Activated naive CD4-positive, alpha-beta T cell treated with Interleukin-2 at 50 U/mL for 16 hours (primary cell): Measurements from ENCODE around the gene CYFIP2.

Experiments
- DNase-seq: peaks from one replicate; pipeline ENCODE4 v3.0.0-alpha.2; 2020

Gene CYFIP2

DNA sequence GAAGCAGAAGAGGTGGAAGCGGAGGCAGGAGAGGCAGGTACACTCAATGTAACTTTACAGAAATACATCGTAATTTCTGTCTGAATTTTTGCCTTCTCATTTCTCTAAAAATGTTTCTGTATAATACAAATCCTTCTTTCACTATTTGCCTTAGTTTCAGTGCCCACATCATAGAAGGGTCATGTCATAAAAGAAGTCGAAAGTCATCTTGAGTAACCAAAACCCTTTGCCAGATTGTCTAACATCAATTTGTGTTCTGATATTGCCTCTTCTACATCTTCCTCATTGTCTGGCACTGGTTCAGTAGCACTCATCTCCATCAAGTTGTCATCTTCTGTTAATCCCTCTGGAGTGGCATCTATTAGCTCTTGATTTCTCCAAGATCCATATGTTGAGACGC lies 6.2 kb upstream of the CYFIP2 start:
- DNase-seq: no peak

- DNase-seq: no peak
Measured at GRCh38 chr5:157263496-157264090, 2.3 kb upstream of the CYFIP2 start.

DNA sequence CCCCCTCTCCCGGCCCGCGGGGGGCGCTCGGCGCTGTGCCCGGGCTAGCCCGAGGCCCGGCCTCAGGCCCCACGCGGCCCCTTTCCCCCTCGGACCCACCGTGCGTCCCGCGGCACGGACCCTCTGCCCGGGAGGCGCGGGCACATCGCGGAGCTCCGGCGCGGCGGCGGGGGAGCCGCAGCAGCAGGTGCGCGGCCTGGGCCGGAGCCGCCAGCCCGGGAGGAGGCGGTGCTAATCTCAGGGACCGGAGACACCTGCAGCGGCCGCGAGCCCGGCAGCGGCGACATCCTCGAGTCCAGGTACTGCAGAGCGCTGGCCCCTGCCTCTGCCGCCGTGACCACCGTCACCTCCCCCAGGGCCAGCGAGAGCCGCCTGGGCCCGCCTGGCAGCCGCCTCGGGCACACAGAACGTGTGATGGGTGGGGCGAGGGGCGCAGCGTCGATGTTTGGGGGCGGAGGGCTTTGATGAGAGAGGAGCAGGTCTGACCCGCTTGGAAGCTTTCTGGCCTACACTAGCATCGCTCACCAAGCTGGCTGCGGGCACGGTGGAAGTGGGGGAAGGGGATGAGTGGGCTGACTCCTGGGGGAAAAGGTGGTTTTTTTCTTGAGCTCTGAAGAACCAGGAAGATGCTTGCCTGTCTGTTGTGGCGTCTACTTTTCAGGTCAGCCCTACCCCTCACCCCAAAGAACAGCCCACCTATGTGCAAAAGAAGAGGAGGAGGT lies 524 bp downstream of the CYFIP2 start:
- peak; percentile 68 for DNase-seq

DNA sequence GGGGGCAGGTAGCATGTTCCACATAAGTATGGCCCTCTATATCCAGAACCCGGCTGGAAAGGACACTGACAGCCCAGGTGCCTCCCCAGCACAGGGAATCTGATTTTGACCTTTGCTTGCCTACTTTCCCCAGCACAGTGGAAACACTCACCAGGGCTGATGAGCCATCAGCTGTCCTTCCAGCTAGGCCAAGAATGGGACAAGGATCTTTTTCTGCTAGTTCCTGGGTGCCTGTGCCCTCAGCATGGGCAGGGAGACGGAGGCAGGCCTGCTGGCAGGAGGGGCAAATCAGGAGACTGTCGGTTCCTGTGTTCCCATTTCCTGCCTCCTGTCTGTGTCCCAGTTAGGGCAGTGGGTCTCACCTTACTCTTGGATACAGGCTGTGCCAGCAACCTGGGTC lies 1.1 kb downstream of the CYFIP2 start:
- no peak for DNase-seq

GRCh38 chr5:157267761-157268480 lies 2.0 kb downstream of the CYFIP2 start:
- no peak for DNase-seq

DNA sequence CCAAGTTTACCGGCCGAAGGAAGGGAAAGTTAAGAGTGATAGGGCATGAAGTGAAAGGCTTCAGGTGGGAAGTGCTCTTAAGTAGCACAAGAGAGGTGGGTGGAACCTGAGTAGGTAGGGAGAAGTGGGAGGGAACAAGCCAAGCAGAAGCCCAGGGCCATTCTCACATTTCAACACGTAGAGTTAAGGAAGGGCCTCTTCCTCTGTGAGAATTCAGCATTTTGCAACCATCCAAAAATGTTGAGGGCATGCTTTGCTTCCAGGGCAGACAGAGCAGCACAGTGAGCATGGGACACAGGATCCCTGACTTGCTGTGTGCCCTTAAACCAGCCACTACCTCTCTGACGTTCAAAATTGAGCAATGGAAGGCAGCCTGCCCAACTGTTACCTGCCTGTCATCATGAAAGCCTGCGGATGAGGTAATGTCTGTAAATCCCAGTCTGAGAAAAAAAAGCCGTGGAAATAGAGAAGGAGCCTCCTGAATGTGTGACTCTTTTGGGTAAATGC lies 3.3 kb downstream of the CYFIP2 start:
- no peak for DNase-seq

- DNase-seq: no peak
Measured at GRCh38 chr5:157269761-157270272, 3.9 kb downstream of the CYFIP2 start.

- no peak for DNase-seq
Measured at GRCh38 chr5:157270771-157271170, 4.8 kb downstream of the CYFIP2 start.

GRCh38 chr5:157271740-157272271 lies 5.9 kb downstream of the CYFIP2 start:
- DNase-seq: peak; percentile 79

DNA sequence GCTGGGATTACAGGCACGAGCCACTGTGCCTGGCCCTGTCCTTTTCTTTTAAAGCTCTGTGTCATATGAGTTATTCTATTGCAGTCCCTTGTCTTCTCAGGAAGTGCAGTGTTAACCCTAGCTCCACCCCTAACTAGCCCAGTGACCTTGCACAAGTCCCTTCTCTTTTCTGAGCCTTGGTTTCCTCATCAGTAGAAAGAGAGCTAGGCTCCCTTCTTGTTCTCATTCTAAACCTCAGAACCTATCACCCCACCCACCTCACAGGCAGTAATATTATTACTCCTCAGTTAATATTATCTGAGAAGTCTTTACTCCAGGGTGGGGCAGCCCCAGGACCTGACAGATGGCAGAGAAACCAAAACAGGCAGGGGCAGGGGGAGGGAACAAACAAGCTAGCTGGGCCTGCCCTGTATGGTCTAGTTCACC lies 7.2 kb downstream of the CYFIP2 start:
- DNase-seq: peak; percentile 32

DNA sequence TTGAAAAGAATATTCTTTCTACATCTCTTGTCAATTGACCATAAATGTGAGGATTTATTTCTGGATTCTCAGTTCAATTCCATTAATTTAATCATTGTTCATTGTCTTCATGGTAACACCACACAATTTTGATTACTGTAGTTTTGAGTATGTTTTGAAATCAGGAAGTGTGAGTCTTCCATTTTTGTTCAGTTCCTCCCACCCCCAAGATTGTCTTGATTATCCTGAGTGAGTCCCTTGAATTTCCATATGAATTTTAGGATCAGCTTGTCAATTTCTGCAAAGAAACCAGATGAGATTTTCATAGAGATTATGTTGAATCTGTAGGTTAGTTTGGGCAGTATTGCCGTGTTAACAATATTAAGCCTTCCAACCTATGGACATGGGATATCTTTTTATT lies 9.5 kb downstream of the CYFIP2 start:
- DNase-seq: no peak

- no peak for DNase-seq
Measured at GRCh38 chr5:157278319-157279037, 12.6 kb downstream of the CYFIP2 start.

GRCh38 chr5:157279605-157280239 lies 13.8 kb downstream of the CYFIP2 start:
- DNase-seq: no peak

GRCh38 chr5:157280927-157281326 lies 15.0 kb downstream of the CYFIP2 start:
- no peak for DNase-seq

DNA sequence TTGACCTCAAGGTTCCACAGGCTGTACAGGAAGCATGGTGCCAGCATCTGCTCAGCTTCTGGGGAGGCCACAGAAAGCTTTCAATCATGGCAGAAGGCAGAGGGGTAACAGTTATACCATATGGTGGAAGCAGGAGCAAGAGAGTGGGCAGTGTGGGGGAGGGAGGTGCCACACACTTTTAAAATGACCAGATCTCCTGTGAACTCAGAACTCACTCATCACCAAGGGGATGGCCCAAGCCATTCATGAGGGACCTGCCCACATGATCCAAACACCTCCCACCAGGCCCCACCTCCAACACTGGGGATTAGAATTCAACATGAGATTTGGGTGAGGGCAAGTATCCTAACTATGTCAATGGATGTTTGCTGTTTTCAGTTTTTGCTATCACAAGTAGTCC lies 16.2 kb downstream of the CYFIP2 start:
- DNase-seq: peak; percentile 32

DNA sequence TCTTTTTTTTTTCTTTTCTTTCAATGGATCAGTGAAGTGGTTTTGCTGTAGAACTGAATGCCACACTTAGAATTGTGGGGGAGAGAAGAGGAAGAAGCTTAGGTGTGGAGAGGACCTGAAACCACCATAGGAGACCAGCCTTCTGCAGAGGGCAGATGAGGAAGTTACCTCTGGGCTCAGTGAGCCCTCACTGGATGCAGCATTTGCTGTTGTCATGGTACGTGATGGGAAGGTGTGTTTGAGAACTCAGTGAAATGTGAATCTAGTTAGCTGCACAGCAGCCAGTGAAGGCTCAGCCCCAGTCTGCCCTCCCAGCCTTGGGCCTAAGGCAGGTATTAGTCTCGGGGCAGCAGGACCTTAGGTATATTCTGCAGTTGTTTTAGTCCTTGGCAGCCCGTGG lies 17.5 kb downstream of the CYFIP2 start:
- DNase-seq: no peak

- DNase-seq: no peak
Measured at GRCh38 chr5:157284458-157285212, 18.7 kb downstream of the CYFIP2 start.

DNA sequence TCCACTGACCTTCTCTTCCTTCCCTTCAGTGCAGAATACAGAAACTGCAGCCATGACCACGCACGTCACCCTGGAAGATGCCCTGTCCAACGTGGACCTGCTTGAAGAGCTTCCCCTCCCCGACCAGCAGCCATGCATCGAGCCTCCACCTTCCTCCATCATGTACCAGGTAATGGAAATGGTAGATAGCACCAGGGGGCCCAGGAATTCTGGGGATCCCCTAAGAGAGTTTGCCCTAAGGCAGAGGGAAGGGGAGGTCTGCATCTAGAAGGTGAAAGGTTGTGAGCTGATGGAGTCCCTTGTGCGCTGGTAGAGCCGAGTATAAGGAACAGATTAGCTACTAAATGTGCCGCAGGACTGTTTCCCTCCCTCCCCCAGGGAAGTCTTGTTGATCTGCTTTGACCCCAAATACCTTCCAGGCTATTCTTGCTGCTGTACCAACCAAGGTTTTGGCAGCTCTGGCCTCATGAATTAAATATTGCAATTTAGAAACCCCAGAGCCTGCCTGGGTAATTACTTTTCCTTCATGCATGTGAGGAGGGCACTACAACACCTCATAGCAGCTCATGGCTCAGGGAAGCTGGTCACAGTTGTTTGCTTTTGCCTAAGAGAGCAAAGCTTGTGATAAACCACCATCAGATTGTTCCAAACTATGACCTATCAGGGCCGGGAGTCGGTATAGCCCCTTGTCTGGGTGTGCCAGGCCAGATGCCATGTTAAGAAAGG lies 19.6 kb downstream of the CYFIP2 start:
- DNase-seq: no peak

GRCh38 chr5:157286761-157287211 lies 20.9 kb downstream of the CYFIP2 start:
- DNase-seq: no peak

DNA sequence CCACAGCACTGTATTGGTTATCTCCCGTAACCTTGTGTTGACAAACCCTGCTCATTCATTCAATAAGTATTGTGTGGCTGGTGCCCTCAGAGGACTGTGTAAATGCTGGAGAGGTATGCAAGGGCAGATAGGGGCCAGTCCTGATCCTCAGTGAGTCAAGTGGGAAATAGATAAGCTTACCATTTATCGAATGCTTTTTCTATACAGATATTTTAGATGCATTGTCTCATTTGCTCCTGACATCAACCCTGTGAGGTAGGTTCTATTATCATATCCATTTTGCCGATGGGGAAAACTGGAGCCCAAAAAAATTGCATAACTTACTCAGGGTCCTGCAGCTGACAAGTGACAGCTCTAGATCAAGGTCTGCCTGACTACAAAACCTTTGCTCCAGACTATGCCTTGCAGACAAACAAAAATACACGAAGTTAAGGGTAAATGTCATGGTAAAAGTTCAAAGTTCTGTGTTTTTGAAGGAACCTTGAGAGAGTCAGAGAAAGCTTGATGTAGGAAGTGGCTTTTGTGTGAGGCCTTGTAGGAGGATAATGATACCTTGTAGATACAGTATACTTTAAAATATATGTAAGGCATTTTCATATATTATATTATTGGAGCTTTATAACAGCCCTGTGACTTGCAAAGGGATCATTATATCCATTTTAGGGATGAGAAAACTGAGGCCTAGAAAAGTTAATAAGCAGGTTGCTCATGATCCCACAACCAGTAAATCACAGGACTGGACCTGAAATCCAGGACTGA lies 22.7 kb downstream of the CYFIP2 start:
- no peak for DNase-seq
